Gastrocnemius medialis (tissue), 4 donors: ENCODE results near the gene GFOD1. TPM values are rescaled to one million over a fixed set of nuclear protein-coding genes. Genes with fewer than 3 reads are reported as not detected.

Experiments used
- ATAC-seq, 2 donors: fragments of 150-250 bp; one replicate each; pipeline ENCODE4 v1.9.1; 2016
- DNase-seq, 2 donors: peaks; one replicate each; pipeline ENCODE4 v3.0.0-alpha.2; 2019
- H3K27ac ChIP-seq, 4 donors: fragments of 200-600 bp; sonication (generic); 1 replicate in 1 of 4; 2 replicates in 3 of 4; pipeline ENCODE4 v1.5.1; 2016 to 2018; ENCODE audit warnings: mild to moderate bottlenecking in 2 of 4, moderate library complexity in 1 of 4
- H3K27me3 ChIP-seq, 3 donors: fragments of 200-600 bp; sonication (generic) in 2 of 3; 1 replicate in 1 of 3; 2 replicates in 2 of 3; pipeline versions ENCODE4 v1.5.1 to v1.6.0; 2016 to 2019; ENCODE audit warnings: mild to moderate bottlenecking in 1 of 3, moderate library complexity in 1 of 3
- H3K36me3 ChIP-seq, 2 donors: fragments of 200-600 bp; sonication (generic) in 1 of 2; one replicate each; pipeline ENCODE4 v1.5.1; 2017 to 2018
- H3K4me1 ChIP-seq, 2 donors: fragments of 200-600 bp; sonication (generic) in 1 of 2; one replicate each; pipeline ENCODE4 v1.5.1; 2016 to 2017; ENCODE audit warnings: mild to moderate bottlenecking in 2 of 2
- H3K4me3 ChIP-seq, 4 donors: fragments of 200-600 bp; sonication (generic) in 3 of 4; 1 replicate in 1 of 4; 2 replicates in 3 of 4; pipeline ENCODE4 v1.5.1; 2016 to 2019; ENCODE audit warnings: mild to moderate bottlenecking in 2 of 4
- H3K9me3 ChIP-seq, 3 donors: fragments of 200-600 bp; sonication (generic) in 2 of 3; 1 replicate in 1 of 3; 2 replicates in 2 of 3; pipeline ENCODE4 v1.5.1; 2016 to 2019
- CTCF ChIP-seq, 5 experiments: fragments of 450-650 bp in 3 of 5; fragments of 200-600 bp in 2 of 5; sonication (generic) in 2 of 5; IDR thresholded peaks in 4 of 5; conservative IDR thresholded peaks in 1 of 5; 1 replicate in 4 of 5; 2 replicates in 1 of 5; pipeline ENCODE4 v1.5.1; 2016 to 2019; ENCODE audit warnings: antibody characterized with exemption in 5 of 5, mild to moderate bottlenecking in 3 of 5, moderate library complexity in 3 of 5
- POLR2A ChIP-seq, 2 donors: fragments of 450-650 bp; IDR thresholded peaks; one replicate each; pipeline ENCODE4 v1.6.1; 2017; ENCODE audit warnings: antibody characterized with exemption in 2 of 2, mild to moderate bottlenecking in 2 of 2, moderate library complexity in 2 of 2
- in situ Hi-C, 4 donors: fragments of 200-750 bp; cut with MboI; loops; one replicate each; pipeline versions ENCODE4 v1.15.0 to v1.8.0; 2017; ENCODE audit warnings: low sequenced_read_pairs in 4 of 4
- intact Hi-C: fragments of 100-400 bp; cut with DNase I; formaldehyde crosslinking; loops from one replicate; pipeline ENCODE4 v1.15.1; 2023; ENCODE audit warnings: low total_unique reads
- total RNA-seq, 4 donors: library from RNA; depleted of rRNA; stranded (reverse); fragments of >200 nt; gene quantifications; one replicate each; pipeline versions ENCODE4 v1.1.0 to v1.2.3, GENCODE V29; 2016

Gene GFOD1
- total RNA-seq, 4 donors from 2014 or later = 9.0 to 31.8 (median 16.9) TPM

- no peak overlapping the region for H3K27ac ChIP-seq
- H3K4me3 ChIP-seq = no peak overlapping the region
- ATAC-seq = no peak
- no peaks in the 10 kb centered on the region for H3K27me3 ChIP-seq
- intact Hi-C loops = no loop called here
- H3K9me3 ChIP-seq = no peaks in the 10 kb centered on the region
- DNase-seq = no peak
- in situ Hi-C loops = no loop called here
- no peak for TF ChIP-seq POLR2A (IDR thresholded peaks at IDR 0.05)
- no peak for TF ChIP-seq CTCF (IDR thresholded peaks at IDR 0.05 in 4 of 5, conservative IDR thresholded peaks at IDR 0.05 in 1 of 5)
- H3K4me1 ChIP-seq = peaks cover 15 to 44% of the 10 kb centered on the region in 2 donors
- no peaks in the 10 kb centered on the region for H3K36me3 ChIP-seq
These were observed 18.6 kb downstream of the GFOD1 start for GRCh38 chr6:13468839-13469238.

GRCh38 chr6:13467216-13467600, 20.2 kb downstream of the GFOD1 start:
- Histone ChIP-seq H3K36me3 (no peaks in the 10 kb centered on the region), H3K4me1 (peaks cover 20 to 36% of the 10 kb centered on the region in 2 donors), H3K4me3 (peak overlapping the region in 2 of 4 donors; percentile 0 to 17), H3K9me3 (no peaks in the 10 kb centered on the region), H3K27me3 (no peaks in the 10 kb centered on the region), H3K27ac (peak overlapping the region; percentile 43 to 67 (median 53))
- ATAC-seq (peak; percentile 82 to 91), DNase-seq (peak in 1 of 2 donors; percentile 41)
- in situ Hi-C loops (no loop called here), intact Hi-C loops (loop anchor here (2.0 kb wide), 1 partner anchor 14 kb away; no protein-coding TSS in a partner anchor)
- TF ChIP-seq POLR2A (IDR thresholded peaks at IDR 0.05) (no peak), CTCF (IDR thresholded peaks at IDR 0.05 in 4 of 5, conservative IDR thresholded peaks at IDR 0.05 in 1 of 5) (no peak)

GRCh38 chr6:13466304-13467215, 20.8 kb downstream of the GFOD1 start:
- DNase-seq = no peak
- peak overlapping the region in 2 of 4 donors; percentile 0 to 17 for H3K4me3 ChIP-seq

GRCh38 chr6:13465734-13466133, 21.7 kb downstream of the GFOD1 start:
- peaks cover 20 to 33% of the 10 kb centered on the region in 2 donors for H3K4me1 ChIP-seq
- TF ChIP-seq CTCF (IDR thresholded peaks at IDR 0.05 in 4 of 5, conservative IDR thresholded peaks at IDR 0.05 in 1 of 5) (no peak), POLR2A (IDR thresholded peaks at IDR 0.05) (no peak)
- H3K9me3 ChIP-seq = no peaks in the 10 kb centered on the region
- no peaks in the 10 kb centered on the region for H3K36me3 ChIP-seq
- no peak for ATAC-seq
- in situ Hi-C loops = no loop called here
- intact Hi-C loops = loop anchor here (2.0 kb wide), 1 partner anchor 15 kb away; no protein-coding TSS in a partner anchor
- no peaks in the 10 kb centered on the region for H3K27me3 ChIP-seq
- no peak overlapping the region for H3K27ac ChIP-seq
- no peak overlapping the region for H3K4me3 ChIP-seq
- no peak for DNase-seq

More at GRCh38 chr6:13466304-13467215, 20.8 kb downstream of the GFOD1 start:
- no peaks in the 10 kb centered on the region for H3K27me3 ChIP-seq
- peak overlapping the region; percentile 43 to 67 (median 53) for H3K27ac ChIP-seq
- H3K9me3 ChIP-seq = no peaks in the 10 kb centered on the region
- in situ Hi-C loops = no loop called here
- H3K36me3 ChIP-seq = no peaks in the 10 kb centered on the region
- no peak for TF ChIP-seq POLR2A (IDR thresholded peaks at IDR 0.05)
- TF ChIP-seq CTCF (IDR thresholded peaks at IDR 0.05 in 4 of 5, conservative IDR thresholded peaks at IDR 0.05 in 1 of 5) = no peak
- peaks cover 20 to 36% of the 10 kb centered on the region in 2 donors for H3K4me1 ChIP-seq
- ATAC-seq = peak in 1 of 2 donors; percentile 42
- intact Hi-C loops = loop anchor here (2.0 kb wide), 1 partner anchor 14 kb away; no protein-coding TSS in a partner anchor
